ENCODE results near the gene ORMDL1. TPM values are rescaled to one million over a fixed set of nuclear protein-coding genes. Genes with fewer than 3 reads are reported as not detected.

The ORMDL1 gene
- total RNA-seq (2022; extraction: Qiagen RNA extraction), result 38.4 to 47.5 TPM (median 43.3 TPM) in 5 replicates

GRCh38 chr2:189783927-189784867 lies at the start of gene ORMDL1, which contains the start of gene PMS1:
Gene ORMDL1 (minus strand): TSS chr2:189784339. CDS start chr2:189782595, 1,744 bp downstream.
Gene PMS1 (plus strand): TSS chr2:189784450. CDS start chr2:189791810, 7,360 bp downstream.

DNA sequence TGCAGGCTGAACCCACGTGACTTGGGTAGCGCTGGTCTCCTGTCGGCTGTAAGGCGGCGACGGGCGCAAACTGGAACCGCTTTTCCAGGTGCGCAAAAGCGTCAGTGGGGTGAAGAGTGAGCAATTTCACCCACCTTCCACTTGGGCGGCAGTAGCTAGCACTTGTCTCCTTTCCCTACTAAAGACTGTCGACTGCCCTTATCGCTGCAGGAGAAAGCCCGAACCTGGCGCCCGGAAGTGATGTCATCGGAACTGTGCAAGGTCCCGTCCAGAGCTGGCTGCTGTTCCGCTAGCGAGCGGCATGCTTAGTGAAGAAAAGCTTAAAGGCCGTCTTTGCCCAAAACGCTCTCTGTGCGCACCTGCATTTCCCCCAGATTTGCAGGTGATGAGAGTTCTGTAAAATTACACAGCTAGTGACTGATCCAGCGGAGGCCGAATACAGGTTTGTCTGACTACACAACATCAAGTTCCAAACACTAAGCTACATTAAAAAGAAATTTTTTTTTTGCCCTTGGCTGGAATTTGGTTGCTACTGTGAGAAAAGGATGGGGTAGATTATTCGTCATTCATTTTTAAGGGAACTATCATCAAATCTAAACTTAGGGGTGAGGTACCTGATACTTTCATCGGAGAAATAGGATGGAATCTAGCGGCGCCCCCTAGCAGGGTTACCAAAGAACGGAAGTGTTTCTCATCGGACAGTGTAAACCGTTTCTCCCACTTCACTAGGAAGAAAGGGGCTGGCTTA lies 21.4 kb downstream of the ORMDL1 start, which contains the start of gene OSGEPL1:
Gene OSGEPL1 (minus strand): TSS at position 242 of the 748 bp plus-strand sequence. CDS start 1,152 bp downstream, outside the sequence.

Other genes starting within 250 kb of the ORMDL1 start
- gene SLC40A1, start 203.6 kb downstream of the ORMDL1 start, total RNA-seq (2022; extraction: Qiagen RNA extraction), result 1.8 to 2.1 TPM (median 2.0 TPM) in 5 replicates
- 31.1 to 35.5 TPM (median 35.0 TPM) in 5 replicates for gene ASNSD1, start 122.9 kb downstream of the ORMDL1 start, total RNA-seq (2022; extraction: Qiagen RNA extraction)
- 0.64 to 1.9 TPM (median 1.5 TPM) in 5 replicates for gene ANKAR, start 109.7 kb downstream of the ORMDL1 start, total RNA-seq (2022; extraction: Qiagen RNA extraction)
- gene OSGEPL1, start 21.5 kb downstream of the ORMDL1 start, total RNA-seq (2022; extraction: Qiagen RNA extraction), result 3.5 to 4.7 TPM (median 4.2 TPM) in 5 replicates
- gene PMS1, start 111 bp upstream of the ORMDL1 start, total RNA-seq (2022; extraction: Qiagen RNA extraction), result 6.5 to 8.7 TPM (median 7.1 TPM) in 5 replicates